HG03064 (cell line): ENCODE measurements around the gene CAMK1D.
A peak's percentile ranks its signal among the peaks of the same experiment; 100 is the strongest.
"Not testable (repeated sequence)": the region's sequence is repeated elsewhere in the genome, so short reads cannot be mapped to it uniquely, and the experiment has no call there.

ENCODE experiments used
- ATAC-seq: cut with Tn5 transposase; IDR thresholded peaks from one replicate; pipeline ENCODE4 v1.9.1; 2021; ENCODE audit warnings: low read depth; ENCODE audit not compliant: unreplicated experiment

The CAMK1D gene

DNA sequence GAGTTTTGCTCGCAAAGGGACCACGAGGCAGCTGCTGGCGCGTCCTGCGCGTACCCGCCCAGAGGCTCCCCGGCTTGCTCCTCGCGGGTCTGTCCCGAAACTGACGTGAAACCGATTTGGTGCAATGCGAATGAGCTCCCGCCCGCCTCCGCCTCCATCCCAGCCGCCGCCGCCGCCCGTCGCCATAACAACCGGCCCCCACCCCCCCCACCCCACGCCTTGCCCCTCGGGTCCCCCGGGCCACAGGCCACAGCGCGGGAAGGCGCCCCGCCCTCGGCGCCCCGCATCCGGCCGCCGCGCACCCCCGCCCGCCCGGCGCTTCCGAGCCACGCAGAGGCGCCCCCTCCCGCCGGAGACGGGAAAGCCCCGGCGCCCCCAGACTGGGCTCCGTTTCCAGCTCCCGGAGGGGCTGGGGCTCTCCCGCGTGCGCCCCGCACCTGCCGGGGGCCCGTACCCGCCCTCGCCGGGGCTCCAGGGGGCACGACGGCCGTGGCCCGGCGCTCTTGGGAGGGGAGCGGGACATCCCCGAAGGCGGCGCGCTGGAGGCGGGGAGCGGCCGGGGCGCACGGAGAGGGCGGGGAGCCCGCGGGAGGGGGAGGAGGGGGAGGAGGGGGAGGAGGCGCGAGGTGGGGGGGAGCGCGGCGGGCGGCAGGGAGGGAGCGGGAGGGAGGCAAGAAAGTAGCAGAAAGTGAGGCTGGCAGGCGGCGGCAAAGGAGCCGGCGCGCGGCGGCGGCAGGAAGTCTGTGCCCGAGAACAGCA lies at the start of gene CAMK1D:
Gene CAMK1D (plus strand): TSS at position 678 of the 759 bp plus-strand sequence.
- ATAC-seq: peak; percentile 36

DNA sequence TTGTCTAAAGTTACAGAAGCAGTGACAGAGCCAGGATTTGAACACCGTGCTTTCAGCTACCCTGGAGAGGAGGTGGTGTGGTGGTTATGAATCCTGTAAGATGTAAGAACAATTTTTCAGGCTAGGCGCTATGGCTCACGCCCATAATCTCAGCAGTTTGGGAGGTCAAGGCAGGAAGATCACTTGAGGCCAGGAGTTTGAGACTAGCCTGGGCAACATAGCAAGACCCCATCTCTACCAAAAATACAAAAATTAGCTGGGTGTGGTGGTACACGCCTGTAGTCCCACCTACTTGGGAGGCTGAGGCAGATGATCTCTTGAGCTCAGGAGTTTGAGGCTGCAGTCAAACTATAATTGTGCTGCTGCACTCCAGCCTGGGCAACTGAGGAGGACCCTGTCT lies 48.3 kb upstream of the CAMK1D start:
- not testable (repeated sequence) for ATAC-seq

DNA sequence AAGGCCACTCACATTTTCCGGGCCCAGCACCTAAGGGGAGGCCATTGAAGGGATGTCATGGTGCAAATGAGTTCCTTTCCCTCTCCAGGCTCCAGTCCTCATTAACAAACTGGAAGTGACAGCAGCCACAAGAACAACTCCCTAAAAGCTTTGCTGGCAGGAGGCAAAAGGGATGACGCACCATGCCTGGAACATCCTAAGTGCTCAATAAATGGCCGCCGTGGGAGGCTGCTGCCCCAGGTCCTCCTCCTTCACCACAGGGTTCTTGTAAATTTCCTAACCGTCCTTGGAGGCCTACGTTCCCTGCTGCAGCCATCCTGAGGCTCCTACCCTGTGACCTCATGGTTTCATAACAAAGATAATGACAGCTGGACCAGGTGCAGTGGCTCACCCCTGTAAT lies 41.3 kb upstream of the CAMK1D start:
- ATAC-seq: no peak

DNA sequence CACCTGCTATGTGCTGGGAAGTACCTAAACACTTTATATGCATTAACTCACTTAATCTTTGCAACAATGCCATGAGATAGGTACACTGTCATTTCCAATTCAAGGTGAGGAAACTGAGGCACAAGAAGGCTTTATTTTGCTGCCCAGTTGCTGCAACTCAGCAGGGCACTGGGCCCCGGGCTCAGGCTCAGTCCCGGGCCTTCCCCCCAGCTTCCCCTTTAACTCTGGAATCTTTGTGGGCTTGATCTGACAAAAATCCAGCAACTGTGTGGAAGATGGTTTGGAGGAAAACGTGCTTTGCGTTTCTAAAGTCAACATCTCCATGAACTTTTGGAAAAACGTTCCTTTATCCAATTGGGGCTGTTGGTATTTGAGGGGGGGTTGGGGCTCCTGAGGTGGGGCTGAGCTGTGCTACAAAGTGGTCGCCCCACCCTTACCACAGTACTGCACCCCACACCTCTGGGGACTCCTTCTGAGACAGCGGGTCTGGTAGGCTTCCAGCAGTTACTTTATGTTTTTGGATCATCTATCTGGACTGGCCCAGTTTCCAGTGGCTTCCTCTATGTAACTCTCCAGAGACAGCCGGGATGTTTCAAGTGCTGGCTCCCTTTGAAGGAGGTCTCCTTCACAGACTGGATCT lies 40.5 kb upstream of the CAMK1D start:
- ATAC-seq: no peak

DNA sequence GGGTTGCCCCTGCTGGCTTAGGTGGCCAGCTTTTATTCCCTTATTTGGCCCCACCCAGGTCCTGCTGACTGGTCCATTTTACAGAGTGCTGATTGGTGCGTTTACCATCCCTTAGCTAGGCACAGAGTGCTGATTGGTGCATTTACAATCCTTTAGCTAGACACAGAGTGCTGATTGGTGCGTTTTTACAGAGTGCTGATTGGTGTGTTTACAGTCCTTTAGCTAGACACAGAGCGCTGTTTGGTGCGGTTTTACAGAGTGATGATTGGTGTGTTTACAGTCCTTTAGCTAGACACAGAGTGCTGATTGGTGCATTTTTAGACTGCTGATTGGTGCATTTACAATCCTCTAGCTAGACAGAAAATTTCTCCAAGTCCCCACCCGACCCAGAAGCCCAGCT lies 39.6 kb upstream of the CAMK1D start:
- not testable (repeated sequence) for ATAC-seq

DNA sequence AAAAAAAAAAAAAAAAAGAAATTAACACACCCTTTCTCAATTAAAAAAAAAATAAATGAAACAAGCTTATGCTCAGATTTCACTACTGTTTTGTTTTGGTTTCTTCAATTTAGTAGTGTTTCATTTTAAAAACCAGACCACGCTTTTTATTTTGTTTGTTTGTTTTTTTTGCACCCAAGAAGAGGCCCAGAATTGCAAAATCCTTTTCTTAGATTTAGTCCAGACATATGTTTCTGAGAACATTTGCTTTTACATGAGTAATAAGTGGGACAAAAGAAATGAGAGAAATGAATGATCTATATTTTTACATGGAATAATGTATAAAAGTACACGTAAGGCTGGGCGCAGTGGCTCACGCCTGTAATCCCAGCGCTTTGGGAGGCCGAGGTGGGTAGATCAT lies 34.5 kb upstream of the CAMK1D start:
- no peak for ATAC-seq

DNA sequence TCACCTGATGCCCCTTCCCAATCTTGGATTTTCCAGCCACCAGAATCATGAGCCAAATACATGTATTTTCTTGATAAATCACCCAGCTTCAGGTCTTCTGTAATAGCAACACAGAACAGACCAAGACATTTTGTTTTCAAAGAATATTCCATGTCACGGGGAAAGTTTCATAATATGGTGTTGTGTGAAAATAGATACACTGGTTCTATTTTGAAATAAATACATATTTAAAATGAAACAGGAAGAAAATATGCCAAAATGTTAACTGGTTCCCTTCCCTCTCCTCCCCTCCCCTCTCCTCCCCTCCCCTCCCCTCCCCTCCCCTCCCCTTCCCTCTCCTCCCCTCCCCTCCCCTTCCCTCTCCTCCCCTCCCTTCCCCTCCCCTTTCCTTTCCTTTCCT lies 30.3 kb upstream of the CAMK1D start:
- ATAC-seq: no peak

DNA sequence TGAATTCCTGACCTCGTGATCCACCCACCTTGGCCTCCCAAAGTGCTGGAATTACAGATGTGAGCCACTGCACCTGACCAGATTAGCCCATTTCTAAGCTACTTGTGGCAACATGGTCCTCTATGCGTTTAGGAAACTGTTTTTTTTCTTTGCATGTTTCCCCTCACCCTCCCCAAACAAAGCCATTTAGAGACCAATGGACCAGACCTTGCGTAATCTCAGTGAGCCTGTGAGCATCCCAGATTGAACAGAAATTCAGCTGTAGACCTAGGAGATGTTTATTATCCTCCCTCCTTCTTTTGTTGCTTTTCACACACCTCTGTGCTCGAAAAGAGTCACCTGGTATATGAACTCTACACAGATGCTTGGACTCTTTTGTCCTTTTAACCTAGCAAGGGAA lies 28.5 kb upstream of the CAMK1D start:
- no peak for ATAC-seq

DNA sequence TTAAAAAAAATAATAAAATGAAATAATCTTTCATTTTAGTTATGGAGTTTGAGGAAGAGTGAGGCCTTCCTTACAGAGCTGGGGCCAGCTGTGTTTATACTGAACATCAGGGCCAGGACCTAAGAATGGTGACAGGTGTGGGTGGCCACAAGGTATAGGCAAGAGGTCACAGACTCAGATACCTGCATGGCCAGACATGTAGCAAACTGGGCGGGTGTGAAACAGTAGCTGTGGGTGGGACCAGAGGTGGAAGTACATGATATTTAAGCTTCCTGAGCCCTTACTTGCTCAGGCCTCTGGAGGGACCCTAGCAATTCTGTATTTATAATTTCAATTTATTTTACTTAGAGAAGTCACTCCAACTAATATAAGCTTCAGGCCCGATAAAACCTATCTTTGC lies 27.7 kb upstream of the CAMK1D start:
- ATAC-seq: no peak

DNA sequence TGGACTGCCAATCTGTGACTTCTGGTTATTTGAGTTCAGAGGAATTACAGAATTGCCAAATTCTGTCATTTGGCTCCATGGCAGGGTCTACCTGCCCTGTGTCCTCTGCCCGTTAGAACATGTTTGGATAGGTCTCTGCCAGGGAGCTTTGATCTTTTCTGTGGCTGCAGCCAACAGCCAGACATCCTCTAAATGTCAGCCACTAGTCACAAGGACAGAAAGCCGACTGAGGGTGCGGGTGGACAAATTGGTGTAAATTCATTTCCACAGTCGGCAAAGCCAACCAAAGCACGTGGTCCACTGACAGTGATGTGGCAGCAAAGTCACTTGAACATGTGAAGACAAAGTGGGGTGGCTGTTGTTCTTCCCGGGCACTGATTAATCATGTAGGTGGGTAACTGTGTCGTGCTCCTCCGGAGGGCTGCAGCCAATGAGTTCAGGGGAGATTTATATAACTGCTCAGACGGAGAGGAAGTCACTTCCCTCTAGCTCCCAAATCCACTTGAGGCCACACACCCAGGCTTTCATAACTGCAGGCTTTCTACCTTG lies 26.7 kb upstream of the CAMK1D start:
- no peak for ATAC-seq

DNA sequence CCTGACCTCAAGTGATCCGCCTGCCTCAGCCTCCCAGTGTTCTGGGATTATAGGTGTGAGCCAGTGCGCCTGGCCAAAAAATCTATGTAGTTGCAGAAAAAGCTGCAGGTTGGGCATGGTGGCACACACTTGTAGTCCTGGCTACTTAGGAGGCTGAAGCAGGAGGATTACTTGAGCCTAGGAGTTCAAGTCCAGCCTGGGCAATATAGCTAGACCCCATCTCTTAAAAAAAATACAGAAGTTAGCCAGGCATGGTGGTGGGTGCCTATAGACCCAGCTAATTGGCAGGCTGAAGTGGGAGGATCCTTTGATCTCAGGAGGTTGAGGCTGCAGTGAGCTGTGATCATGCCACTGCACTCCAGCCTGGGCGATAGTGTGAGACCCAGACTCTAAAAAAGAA lies 24.8 kb upstream of the CAMK1D start:
- no peak for ATAC-seq

DNA sequence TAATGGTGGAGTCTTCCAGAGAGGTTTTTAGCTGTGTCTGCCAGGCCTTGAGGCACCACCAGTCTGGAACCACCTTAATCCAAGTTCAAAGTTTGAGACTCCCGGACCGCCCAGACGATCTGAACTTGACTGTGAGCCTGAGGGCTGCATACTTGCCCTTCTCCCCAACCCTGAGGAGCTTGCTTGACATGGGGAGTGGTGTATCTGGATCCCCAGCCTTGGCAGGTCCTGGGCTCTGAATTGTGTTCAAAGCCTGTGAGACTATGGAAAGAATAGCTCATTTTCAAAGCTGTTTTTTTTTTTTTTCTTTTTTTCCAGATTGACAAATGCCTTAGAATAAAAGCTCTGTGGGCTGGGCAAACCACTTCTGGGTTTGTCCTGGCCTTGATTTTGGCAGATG lies 22.3 kb upstream of the CAMK1D start:
- no peak for ATAC-seq

DNA sequence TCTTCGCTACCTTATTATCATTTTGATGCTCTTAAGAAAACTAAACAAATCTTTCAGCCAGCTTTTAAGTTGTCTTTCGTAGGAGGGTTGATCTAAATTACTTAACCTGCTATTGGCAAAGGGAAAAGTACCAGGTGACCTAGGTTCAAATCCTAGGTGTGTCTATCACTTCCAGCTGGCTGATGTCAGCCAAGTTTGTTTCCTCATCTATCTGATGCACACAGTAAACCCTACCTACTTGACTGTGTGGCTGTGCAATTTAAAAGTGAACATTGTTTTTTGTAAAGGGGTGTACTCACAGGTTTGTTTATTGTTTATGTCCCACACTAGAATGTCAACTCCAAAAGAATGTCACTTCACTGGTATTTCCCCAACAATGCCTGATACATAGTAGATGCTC lies 21.9 kb upstream of the CAMK1D start:
- no peak for ATAC-seq

DNA sequence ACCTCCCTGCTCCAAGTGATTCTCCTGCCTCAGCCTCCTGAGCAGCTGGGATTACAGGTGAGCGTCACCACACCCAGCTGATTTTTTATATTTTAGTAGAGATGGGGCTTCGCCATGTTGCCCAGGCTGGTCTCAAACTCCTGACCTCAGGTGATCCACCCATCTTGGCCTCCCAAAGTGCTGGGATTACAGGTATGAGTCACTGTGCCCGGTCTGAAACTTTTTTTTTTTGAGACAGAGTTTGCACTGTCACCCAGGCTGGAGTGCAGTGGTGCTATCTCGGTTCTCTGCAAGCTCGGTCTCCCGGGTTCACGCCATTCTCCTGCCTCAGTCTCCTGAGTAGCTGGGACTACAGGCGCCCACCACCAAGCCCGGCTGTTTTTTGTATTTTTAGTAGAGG lies 21.0 kb upstream of the CAMK1D start:
- ATAC-seq: not testable (repeated sequence)

DNA sequence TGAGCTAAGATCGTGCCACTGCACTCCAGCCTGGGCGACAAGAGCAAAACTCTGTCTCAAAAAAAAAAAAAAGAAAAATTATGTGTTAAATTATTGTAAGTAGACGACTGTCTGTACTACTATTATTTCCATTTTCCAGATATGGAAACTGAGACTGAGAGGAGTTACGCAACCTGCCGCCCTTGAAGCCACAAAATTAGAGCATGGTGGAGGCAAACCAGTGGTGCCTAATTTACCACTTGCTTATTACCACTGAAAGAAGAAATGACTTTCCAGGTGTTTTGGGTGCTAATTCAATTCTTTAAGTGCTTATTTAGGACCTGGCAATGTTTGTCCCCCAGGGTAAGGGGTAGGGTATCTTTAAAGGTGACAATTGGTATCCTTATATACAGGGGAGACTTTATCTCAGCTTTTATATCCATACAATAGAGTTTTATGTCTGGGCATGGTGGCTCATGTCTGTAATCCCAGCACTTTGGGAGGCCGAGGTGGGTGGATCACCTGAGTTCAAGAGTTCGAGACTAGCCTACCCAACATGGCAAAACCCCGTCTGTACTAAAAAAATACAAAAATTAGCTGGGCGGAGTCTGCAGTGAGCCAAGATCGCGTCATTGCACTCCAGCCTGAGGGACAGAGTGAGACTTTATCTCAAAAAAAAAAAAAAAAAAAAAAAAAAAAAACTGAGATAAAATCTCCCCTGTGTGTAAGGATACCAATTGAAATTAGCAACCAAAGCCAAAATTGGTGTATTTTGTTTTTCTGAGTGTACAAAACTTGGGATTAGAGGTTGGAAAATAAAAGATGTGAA lies 16.6 kb upstream of the CAMK1D start:
- ATAC-seq: no peak

DNA sequence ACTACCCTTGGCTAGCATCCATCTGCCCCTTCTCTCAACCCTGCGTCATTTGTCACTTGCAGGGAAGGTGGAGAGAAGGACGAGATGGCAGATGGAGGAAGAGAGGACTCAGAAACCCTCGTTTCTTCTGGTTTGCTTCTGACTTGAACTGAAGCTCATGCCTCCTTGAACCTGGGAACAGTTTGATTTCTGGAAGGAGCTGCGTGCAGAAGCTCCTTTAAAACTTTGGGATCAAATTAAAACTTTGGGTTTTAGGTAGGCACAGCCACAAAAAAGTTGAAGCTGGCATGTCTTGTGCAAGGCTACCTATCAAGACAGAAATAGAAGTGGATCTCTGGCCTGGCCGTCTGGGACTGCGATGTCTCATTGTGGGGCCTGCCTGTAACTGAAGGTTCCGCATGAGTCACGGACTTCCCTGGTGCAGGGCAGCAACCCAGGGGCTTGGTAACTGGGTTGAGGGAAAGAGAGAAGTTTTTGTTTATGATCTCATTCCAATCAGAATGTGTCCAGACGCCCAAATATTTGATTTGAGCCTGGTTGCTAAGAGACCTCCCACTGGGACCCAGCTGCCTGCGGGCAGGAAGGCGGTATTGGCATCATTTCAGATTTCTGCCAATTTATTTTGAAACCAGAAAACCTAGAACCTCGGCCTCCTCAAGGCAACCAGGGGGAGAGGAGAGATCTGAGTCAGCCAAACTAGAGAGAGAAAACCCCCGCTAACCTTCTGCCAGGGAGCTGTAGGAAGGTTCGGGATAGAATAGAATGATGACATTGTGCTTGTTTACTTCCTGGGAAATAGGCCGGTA lies 15.8 kb upstream of the CAMK1D start:
- peak; percentile 54 for ATAC-seq

DNA sequence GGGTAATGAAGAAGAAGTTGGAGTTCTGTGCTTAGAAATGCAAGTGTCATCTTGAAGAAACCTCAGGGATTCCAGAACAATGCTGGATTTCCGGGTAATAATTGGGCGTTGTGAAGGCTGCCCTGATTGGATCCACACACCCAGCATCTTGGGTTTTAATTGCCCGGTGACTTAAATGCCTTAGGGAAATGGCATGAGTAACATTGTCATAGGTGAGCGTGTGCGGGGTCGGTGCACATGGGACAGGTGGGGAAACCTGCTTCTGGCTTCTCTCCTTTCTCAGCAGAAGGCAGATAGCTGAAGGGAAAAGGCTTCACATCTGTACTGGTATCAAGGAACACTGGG lies 15.2 kb upstream of the CAMK1D start:
- no peak for ATAC-seq

DNA sequence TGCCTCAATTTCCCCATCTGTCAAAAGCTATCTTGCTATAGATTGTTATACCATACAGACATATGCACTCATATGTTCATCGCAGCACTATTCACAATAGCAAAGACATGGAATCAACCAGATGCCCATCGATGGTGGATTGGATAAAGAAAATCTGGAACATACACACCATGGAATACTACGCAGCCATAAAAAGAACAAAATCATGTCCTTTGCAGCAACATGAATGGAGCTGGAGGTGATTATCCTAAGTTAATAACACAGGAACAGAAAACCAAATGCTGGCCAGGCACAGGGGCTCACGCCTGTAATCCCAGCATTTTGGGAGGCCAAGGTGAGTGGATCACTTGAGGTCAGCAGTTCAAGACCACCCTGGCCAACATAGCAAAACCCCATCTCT lies 14.2 kb upstream of the CAMK1D start:
- ATAC-seq: not testable (repeated sequence)

DNA sequence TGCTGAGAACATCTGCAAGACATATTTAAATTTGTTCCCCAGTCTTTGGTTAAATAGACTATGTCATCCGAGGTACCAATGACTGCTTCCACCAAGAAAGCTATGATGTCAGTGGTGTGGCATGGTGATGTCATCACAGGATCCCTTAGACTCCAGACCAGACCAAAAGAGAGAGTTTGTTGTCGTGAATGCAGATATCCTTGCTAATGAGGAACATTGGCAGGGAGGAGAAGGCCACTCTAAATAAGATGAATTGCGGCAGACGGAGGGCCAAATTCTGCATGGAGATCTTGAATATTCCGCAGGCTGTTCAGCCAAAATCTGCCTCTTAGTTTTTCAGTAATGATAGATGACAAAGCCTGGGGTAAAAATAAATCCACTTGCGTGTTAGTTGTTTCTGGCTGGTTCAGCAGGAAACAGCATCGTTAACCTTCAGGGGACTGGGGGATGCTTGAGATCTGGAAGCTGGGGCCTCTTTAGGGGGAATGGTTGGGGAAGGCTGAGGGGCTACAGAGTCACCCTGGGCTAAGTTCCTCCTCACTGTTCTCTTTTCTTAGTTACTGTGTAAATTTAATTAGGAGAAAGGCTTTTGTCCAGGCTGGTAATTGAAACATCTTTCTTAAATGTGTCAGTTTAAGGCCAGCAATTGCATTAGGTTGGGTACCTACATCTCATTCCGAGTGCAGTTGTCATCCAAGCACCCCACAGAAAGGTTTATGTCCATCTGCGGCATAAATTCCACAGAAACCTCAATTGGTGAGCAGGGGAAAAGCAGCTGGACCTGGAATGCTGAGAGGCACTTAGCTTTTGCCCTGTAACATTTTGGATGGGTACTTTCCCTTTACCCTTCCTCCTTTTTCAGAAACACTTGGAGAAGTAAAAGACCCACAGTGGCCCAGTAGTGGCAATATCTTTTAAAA lies 11.6 kb upstream of the CAMK1D start:
- ATAC-seq: no peak

DNA sequence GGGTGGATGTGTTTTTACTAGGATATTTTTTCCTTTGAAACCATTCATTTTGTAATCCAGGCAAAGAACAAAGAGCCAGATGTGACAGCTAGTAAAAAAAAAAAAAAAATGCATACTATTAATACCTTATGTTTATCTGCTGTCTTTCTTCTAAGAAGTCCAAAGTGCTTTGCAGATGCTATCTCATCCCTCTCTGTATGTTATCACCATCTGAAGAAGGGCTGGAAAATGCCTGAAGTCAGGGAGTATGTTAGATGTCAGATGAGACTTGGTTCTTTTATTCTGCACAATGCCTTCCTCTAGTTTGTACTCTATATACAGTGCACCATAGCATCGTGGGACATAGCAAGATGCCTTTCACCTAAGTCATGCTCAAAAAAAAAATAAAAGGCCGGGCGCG lies 10.4 kb upstream of the CAMK1D start:
- ATAC-seq: no peak
